Stomach (tissue), 4 donors: ENCODE measurements around the gene BABAM2.

ENCODE experiments used
- EP300 ChIP-seq: sonication (generic); formaldehyde crosslinking; IDR thresholded peaks from one replicate; pipeline ENCODE4 v1.6.1; 2017; ENCODE audit warnings: antibody characterized with exemption
- POLR2A ChIP-seq, 4 donors: fragments of 450-650 bp; IDR thresholded peaks; one replicate each; pipeline ENCODE4 v1.6.1; 2016; ENCODE audit warnings: antibody characterized with exemption in 4 of 4, control low read depth in 2 of 4, mild to moderate bottlenecking in 1 of 4, moderate library complexity in 1 of 4
- TF ChIP-seq, protein P1 (sequence below), 7 experiments: fragments of 450-650 bp in 4 of 7; fragments of 200-600 bp in 3 of 7; sonication (generic) in 3 of 7; IDR thresholded peaks; one replicate each; pipeline ENCODE4 v1.5.1; 2016 to 2019; ENCODE audit warnings: antibody characterized with exemption in 7 of 7, control low read depth in 2 of 7, mild to moderate bottlenecking in 1 of 7

GRCh38 chr2:27988306-27988705 lies 97.8 kb downstream of the BABAM2 start:
- TF ChIP-seq, protein P1, sequence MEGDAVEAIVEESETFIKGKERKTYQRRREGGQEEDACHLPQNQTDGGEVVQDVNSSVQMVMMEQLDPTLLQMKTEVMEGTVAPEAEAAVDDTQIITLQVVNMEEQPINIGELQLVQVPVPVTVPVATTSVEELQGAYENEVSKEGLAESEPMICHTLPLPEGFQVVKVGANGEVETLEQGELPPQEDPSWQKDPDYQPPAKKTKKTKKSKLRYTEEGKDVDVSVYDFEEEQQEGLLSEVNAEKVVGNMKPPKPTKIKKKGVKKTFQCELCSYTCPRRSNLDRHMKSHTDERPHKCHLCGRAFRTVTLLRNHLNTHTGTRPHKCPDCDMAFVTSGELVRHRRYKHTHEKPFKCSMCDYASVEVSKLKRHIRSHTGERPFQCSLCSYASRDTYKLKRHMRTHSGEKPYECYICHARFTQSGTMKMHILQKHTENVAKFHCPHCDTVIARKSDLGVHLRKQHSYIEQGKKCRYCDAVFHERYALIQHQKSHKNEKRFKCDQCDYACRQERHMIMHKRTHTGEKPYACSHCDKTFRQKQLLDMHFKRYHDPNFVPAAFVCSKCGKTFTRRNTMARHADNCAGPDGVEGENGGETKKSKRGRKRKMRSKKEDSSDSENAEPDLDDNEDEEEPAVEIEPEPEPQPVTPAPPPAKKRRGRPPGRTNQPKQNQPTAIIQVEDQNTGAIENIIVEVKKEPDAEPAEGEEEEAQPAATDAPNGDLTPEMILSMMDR (IDR thresholded peaks at IDR 0.05), result no peak
- TF ChIP-seq POLR2A (IDR thresholded peaks at IDR 0.05) (no peak), EP300 (no peak)
